HEK293 (cell line): ENCODE measurements around the gene B4GALNT1.

ENCODE experiments used
- CTCF ChIA-PET: fragments of 350-600 bp; formaldehyde crosslinking; extraction: SDS; loops from one replicate; lab custom pipeline; 2021; ENCODE audit warnings: antibody characterized with exemption; lab: Yijun Ruan, JAX
- POLR2A ChIA-PET: fragments of 300-600 bp; formaldehyde crosslinking; extraction: SDS; loops from one replicate; lab custom pipeline; 2020; ENCODE audit warnings: antibody characterized with exemption, inconsistent platforms; lab: Yijun Ruan, JAX
- H3K27ac ChIP-seq: fragments of 200-500 bp; sonication (Bioruptor generic); 2 replicates; pipeline ENCODE4 v1.5.1; 2014; ENCODE audit warnings: low read depth, low read length, control low read depth, inconsistent platforms; ENCODE audit errors: extremely low read depth
- H3K36me3 ChIP-seq, 2 experiments: fragments of 200-500 bp in 1 of 2; sonication (Bioruptor generic) in 1 of 2; 1 replicate in 1 of 2; 2 replicates in 1 of 2; pipeline ENCODE4 v1.5.1; 2014 to 2017; ENCODE audit warnings: inconsistent platforms in 2 of 2, low read length in 2 of 2; ENCODE audit not compliant: control insufficient read depth in 2 of 2, insufficient read depth in 1 of 2
- H3K4me1 ChIP-seq: fragments of 200-500 bp; sonication (Bioruptor generic); 2 replicates; pipeline ENCODE4 v1.5.1; 2014; ENCODE audit warnings: mild to moderate bottlenecking, low read length, inconsistent platforms; ENCODE audit not compliant: control insufficient read depth, insufficient read depth
- H3K4me3 ChIP-seq: 2 replicates; pipeline ENCODE4 v1.5.1; 2011; ENCODE audit warnings: low read depth, mild to moderate bottlenecking, control low read depth, low read length, moderate library complexity
- H3K9me3 ChIP-seq: fragments of 200-500 bp; sonication (Bioruptor generic); 2 replicates; pipeline ENCODE4 v1.5.1; 2014; ENCODE audit warnings: low read depth, low read length, inconsistent platforms; ENCODE audit not compliant: control insufficient read depth, insufficient read depth
- GLI2 ChIP-seq: fragments of 450-650 bp; formaldehyde crosslinking; IDR thresholded peaks from 2 replicates; pipeline ENCODE4; 2017; ENCODE audit warnings: missing biosample characterization, missing genetic modification characterization, low read depth, borderline replicate concordance
- GLIS2 ChIP-seq: fragments of 450-650 bp; formaldehyde crosslinking; IDR thresholded peaks from 2 replicates; pipeline ENCODE4 v1.5.1; 2016; ENCODE audit warnings: missing biosample characterization, missing genetic modification characterization
- KLF10 ChIP-seq: fragments of 450-650 bp; IDR thresholded peaks from 2 replicates; pipeline ENCODE4 v1.5.1; 2018; ENCODE audit warnings: missing biosample characterization, mild to moderate bottlenecking, missing genetic modification characterization
- OSR2 ChIP-seq: fragments of 450-650 bp; formaldehyde crosslinking; IDR thresholded peaks from 2 replicates; pipeline ENCODE4 v1.5.1; 2016; ENCODE audit warnings: missing biosample characterization, missing genetic modification characterization
- SCRT2 ChIP-seq: fragments of 450-650 bp; formaldehyde crosslinking; IDR thresholded peaks from 2 replicates; pipeline ENCODE4 v1.5.1; 2016; ENCODE audit warnings: missing biosample characterization, missing genetic modification characterization
- YY1 ChIP-seq: fragments of 450-650 bp; formaldehyde crosslinking; IDR thresholded peaks from 2 replicates; pipeline ENCODE4 v1.5.1; 2018; ENCODE audit warnings: missing biosample characterization, missing genetic modification characterization
- ZFHX2 ChIP-seq: fragments of 450-650 bp; formaldehyde crosslinking; conservative IDR thresholded peaks from 2 replicates; pipeline ENCODE4 v1.5.1; 2016; ENCODE audit warnings: missing biosample characterization, missing genetic modification characterization
- ZIC2 ChIP-seq: fragments of 450-650 bp; formaldehyde crosslinking; IDR thresholded peaks from 2 replicates; pipeline ENCODE4 v1.5.1; 2016; ENCODE audit warnings: missing biosample characterization, missing genetic modification characterization
- ZNF121 ChIP-seq: fragments of 450-650 bp; formaldehyde crosslinking; IDR thresholded peaks from 2 replicates; pipeline ENCODE4 v1.5.1; 2016; ENCODE audit warnings: missing biosample characterization, missing genetic modification characterization
- ZNF184 ChIP-seq: fragments of 450-650 bp; IDR thresholded peaks from 2 replicates; pipeline ENCODE4 v1.5.1; 2018; ENCODE audit warnings: missing biosample characterization, mild to moderate bottlenecking, missing genetic modification characterization
- ZNF2 ChIP-seq: fragments of 450-650 bp; formaldehyde crosslinking; IDR thresholded peaks from 2 replicates; pipeline ENCODE4 v1.5.1; 2016; ENCODE audit warnings: missing biosample characterization, missing genetic modification characterization
- ZNF274 ChIP-seq, 2 experiments: fragments of 200-500 bp in 1 of 2; fragments of 450-650 bp in 1 of 2; sonication (Bioruptor generic) in 1 of 2; formaldehyde crosslinking in 1 of 2; IDR thresholded peaks; 2 replicates each; pipeline versions ENCODE4 v1.5.1 to v1.6.1; 2014 to 2016; ENCODE audit warnings: borderline replicate concordance in 1 of 2, inconsistent platforms in 1 of 2, low read length in 1 of 2, missing biosample characterization in 1 of 2, missing genetic modification characterization in 1 of 2
- ZNF404 ChIP-seq: fragments of 450-650 bp; formaldehyde crosslinking; IDR thresholded peaks from 2 replicates; pipeline ENCODE4 v1.5.1; 2017; ENCODE audit warnings: missing biosample characterization, missing genetic modification characterization
- ZNF596 ChIP-seq: fragments of 450-650 bp; IDR thresholded peaks from 2 replicates; pipeline ENCODE4 v1.5.0; 2018; ENCODE audit warnings: missing biosample characterization, mild to moderate bottlenecking, missing genetic modification characterization, moderate library complexity
- ZNF701 ChIP-seq: fragments of 450-650 bp; formaldehyde crosslinking; IDR thresholded peaks from 2 replicates; pipeline ENCODE4 v1.5.1; 2016; ENCODE audit warnings: missing biosample characterization, missing genetic modification characterization
- ZNF76 ChIP-seq: fragments of 450-650 bp; formaldehyde crosslinking; IDR thresholded peaks from 2 replicates; pipeline ENCODE4; 2016; ENCODE audit warnings: low read depth, missing biosample characterization, missing genetic modification characterization, borderline replicate concordance
- ZNF768 ChIP-seq: fragments of 450-650 bp; formaldehyde crosslinking; IDR thresholded peaks from 2 replicates; pipeline ENCODE4 v1.5.1; 2018; ENCODE audit warnings: missing biosample characterization, mild to moderate bottlenecking, missing genetic modification characterization
- ZNF776 ChIP-seq: fragments of 450-650 bp; formaldehyde crosslinking; IDR thresholded peaks from 2 replicates; pipeline ENCODE4 v1.5.0; 2017; ENCODE audit warnings: missing biosample characterization, missing genetic modification characterization, borderline replicate concordance
- TF ChIP-seq, protein P1 (sequence below): fragments of 450-650 bp; formaldehyde crosslinking; conservative IDR thresholded peaks from 2 replicates; pipeline ENCODE4 v1.5.1; 2016; ENCODE audit warnings: low read depth, missing biosample characterization, missing genetic modification characterization
- TF ChIP-seq, protein P2 (sequence below): fragments of 450-650 bp; formaldehyde crosslinking; optimal IDR thresholded peaks from 2 replicates; pipeline ENCODE3; 2016; ENCODE audit warnings: missing biosample characterization, mild to moderate bottlenecking, missing genetic modification characterization
- TF ChIP-seq, protein P3 (sequence below): fragments of 450-650 bp; formaldehyde crosslinking; IDR thresholded peaks from 2 replicates; pipeline ENCODE4 v1.5.1; 2016; ENCODE audit warnings: missing biosample characterization, missing genetic modification characterization, borderline replicate concordance
- TF ChIP-seq, protein P4 (sequence below): fragments of 450-650 bp; formaldehyde crosslinking; IDR thresholded peaks from 2 replicates; pipeline ENCODE4 v1.5.0; 2017; ENCODE audit warnings: missing biosample characterization, missing genetic modification characterization, borderline replicate concordance

B4GALNT1 gene

DNA sequence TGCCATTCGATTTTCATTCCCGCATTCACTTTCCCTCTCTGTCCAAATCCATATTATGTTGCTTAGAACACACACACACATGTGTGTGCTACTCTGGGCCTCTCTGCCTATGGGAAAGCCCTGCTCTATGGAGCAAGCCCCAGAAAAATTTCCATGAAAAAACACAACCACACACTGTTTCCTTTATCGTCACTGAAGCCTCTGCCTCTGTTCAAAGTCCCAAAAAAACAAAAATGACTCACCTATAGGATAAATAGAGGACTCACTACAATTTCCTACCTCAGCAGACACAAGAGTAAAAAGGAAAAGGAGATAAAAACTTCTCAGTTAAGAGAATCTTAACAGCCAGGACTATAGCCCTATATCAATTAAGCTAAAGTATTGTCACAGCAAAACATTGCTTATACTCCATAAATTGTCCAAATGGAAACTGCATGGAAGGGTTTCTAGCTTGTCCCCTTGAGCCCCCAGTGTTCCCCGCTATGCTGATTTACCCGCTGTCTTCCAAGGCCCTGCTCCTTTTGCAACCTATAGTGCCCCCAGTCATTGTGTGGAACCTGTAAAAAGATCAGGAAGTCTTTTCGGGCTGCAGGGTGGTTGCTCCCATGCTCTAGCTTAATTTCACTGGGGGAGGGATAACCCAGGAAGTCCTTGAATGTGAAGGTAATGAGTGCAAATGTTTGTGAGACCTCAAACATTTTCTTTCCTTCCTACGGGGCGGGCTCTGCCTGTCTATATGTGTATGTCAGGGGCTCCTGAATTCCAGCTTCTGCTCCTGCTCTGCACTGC is 53.1 kb downstream of the B4GALNT1 start (continued):
- TF ChIP-seq, protein P1, sequence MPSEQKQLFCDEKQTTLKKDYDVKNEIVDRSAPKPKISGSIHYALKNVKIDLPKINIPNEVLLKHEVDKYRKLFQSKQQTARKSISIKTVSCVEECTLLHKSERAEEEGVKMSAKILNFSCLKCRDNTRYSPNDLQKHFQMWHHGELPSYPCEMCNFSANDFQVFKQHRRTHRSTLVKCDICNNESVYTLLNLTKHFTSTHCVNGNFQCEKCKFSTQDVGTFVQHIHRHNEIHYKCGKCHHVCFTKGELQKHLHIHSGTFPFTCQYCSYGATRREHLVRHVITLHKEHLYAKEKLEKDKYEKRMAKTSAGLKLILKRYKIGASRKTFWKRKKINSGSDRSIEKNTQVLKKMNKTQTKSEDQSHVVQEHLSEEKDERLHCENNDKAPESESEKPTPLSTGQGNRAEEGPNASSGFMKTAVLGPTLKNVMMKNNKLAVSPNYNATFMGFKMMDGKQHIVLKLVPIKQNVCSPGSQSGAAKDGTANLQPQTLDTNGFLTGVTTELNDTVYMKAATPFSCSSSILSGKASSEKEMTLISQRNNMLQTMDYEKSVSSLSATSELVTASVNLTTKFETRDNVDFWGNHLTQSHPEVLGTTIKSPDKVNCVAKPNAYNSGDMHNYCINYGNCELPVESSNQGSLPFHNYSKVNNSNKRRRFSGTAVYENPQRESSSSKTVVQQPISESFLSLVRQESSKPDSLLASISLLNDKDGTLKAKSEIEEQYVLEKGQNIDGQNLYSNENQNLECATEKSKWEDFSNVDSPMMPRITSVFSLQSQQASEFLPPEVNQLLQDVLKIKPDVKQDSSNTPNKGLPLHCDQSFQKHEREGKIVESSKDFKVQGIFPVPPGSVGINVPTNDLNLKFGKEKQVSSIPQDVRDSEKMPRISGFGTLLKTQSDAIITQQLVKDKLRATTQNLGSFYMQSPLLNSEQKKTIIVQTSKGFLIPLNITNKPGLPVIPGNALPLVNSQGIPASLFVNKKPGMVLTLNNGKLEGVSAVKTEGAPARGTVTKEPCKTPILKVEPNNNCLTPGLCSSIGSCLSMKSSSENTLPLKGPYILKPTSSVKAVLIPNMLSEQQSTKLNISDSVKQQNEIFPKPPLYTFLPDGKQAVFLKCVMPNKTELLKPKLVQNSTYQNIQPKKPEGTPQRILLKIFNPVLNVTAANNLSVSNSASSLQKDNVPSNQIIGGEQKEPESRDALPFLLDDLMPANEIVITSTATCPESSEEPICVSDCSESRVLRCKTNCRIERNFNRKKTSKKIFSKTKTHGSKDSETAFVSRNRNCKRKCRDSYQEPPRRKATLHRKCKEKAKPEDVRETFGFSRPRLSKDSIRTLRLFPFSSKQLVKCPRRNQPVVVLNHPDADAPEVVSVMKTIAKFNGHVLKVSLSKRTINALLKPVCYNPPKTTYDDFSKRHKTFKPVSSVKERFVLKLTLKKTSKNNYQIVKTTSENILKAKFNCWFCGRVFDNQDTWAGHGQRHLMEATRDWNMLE, result no peak
- TF ChIP-seq ZNF274 (IDR thresholded peaks at IDR 0.05; ENCODE audit: low read length), result no peak
- TF ChIP-seq ZNF274 (tag by site-specific recombination; IDR thresholded peaks at IDR 0.05; ENCODE audit: borderline replicate concordance), result no peak
- TF ChIP-seq SCRT2, result no peak
- TF ChIP-seq ZNF184, result no peak
- no peak for TF ChIP-seq KLF10
- no peak for TF ChIP-seq ZNF404 (tag by site-specific recombination)
- no peak for TF ChIP-seq ZNF2 (tag by site-specific recombination)
- TF ChIP-seq, all 188 proteins: peak for 0

DNA sequence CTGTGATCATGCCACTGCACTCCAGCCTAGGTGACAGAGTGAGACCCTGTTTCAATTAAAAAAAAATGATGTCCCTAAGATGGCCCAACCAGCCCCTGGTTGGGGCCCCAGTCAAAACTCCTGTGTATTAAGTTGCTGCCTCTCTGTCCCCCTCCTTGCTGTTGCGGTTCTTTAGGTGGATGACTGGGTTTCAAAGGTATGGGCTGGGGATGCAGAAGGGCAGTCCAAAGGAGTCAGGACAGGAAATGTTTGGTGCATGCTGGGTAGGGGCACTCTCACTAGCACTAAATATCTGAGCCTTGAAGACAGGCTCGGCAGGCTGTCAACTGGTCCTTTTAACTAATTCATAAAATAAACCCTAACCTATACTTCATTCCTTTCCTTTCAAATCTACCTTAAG is 54.0 kb downstream of the B4GALNT1 start:
- no peaks in the 10 kb centered on the region for H3K4me1 ChIP-seq
- no peak overlapping the region for H3K4me3 ChIP-seq
- H3K27ac ChIP-seq, result no peak overlapping the region
- CTCF ChIA-PET, result interaction anchor here (1.1 kb wide), 1 partner anchor 19 kb away, joined by 3 read pairs; no protein-coding TSS in a partner anchor
- TF ChIP-seq, protein P2, sequence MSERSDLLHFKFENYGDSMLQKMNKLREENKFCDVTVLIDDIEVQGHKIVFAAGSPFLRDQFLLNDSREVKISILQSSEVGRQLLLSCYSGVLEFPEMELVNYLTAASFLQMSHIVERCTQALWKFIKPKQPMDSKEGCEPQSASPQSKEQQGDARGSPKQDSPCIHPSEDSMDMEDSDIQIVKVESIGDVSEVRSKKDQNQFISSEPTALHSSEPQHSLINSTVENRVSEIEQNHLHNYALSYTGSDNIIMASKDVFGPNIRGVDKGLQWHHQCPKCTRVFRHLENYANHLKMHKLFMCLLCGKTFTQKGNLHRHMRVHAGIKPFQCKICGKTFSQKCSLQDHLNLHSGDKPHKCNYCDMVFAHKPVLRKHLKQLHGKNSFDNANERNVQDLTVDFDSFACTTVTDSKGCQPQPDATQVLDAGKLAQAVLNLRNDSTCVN (tag by site-specific recombination), result no peak
- no peak for TF ChIP-seq GLI2
- no peak for TF ChIP-seq OSR2
- TF ChIP-seq ZNF701 (tag by site-specific recombination), result no peak
- TF ChIP-seq GLIS2, result no peak
- TF ChIP-seq ZNF768 (tag by site-specific recombination), result no peak
- no peak for TF ChIP-seq ZNF596 (tag by site-specific recombination)
- TF ChIP-seq ZIC2 (tag by site-specific recombination), result no peak
- TF ChIP-seq, protein P3, sequence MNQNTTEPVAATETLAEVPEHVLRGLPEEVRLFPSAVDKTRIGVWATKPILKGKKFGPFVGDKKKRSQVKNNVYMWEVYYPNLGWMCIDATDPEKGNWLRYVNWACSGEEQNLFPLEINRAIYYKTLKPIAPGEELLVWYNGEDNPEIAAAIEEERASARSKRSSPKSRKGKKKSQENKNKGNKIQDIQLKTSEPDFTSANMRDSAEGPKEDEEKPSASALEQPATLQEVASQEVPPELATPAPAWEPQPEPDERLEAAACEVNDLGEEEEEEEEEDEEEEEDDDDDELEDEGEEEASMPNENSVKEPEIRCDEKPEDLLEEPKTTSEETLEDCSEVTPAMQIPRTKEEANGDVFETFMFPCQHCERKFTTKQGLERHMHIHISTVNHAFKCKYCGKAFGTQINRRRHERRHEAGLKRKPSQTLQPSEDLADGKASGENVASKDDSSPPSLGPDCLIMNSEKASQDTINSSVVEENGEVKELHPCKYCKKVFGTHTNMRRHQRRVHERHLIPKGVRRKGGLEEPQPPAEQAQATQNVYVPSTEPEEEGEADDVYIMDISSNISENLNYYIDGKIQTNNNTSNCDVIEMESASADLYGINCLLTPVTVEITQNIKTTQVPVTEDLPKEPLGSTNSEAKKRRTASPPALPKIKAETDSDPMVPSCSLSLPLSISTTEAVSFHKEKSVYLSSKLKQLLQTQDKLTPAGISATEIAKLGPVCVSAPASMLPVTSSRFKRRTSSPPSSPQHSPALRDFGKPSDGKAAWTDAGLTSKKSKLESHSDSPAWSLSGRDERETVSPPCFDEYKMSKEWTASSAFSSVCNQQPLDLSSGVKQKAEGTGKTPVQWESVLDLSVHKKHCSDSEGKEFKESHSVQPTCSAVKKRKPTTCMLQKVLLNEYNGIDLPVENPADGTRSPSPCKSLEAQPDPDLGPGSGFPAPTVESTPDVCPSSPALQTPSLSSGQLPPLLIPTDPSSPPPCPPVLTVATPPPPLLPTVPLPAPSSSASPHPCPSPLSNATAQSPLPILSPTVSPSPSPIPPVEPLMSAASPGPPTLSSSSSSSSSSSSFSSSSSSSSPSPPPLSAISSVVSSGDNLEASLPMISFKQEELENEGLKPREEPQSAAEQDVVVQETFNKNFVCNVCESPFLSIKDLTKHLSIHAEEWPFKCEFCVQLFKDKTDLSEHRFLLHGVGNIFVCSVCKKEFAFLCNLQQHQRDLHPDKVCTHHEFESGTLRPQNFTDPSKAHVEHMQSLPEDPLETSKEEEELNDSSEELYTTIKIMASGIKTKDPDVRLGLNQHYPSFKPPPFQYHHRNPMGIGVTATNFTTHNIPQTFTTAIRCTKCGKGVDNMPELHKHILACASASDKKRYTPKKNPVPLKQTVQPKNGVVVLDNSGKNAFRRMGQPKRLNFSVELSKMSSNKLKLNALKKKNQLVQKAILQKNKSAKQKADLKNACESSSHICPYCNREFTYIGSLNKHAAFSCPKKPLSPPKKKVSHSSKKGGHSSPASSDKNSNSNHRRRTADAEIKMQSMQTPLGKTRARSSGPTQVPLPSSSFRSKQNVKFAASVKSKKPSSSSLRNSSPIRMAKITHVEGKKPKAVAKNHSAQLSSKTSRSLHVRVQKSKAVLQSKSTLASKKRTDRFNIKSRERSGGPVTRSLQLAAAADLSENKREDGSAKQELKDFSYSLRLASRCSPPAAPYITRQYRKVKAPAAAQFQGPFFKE (tag by site-specific recombination), result no peak
- no peak for TF ChIP-seq ZFHX2 (tag by site-specific recombination)
- TF ChIP-seq, protein P4, sequence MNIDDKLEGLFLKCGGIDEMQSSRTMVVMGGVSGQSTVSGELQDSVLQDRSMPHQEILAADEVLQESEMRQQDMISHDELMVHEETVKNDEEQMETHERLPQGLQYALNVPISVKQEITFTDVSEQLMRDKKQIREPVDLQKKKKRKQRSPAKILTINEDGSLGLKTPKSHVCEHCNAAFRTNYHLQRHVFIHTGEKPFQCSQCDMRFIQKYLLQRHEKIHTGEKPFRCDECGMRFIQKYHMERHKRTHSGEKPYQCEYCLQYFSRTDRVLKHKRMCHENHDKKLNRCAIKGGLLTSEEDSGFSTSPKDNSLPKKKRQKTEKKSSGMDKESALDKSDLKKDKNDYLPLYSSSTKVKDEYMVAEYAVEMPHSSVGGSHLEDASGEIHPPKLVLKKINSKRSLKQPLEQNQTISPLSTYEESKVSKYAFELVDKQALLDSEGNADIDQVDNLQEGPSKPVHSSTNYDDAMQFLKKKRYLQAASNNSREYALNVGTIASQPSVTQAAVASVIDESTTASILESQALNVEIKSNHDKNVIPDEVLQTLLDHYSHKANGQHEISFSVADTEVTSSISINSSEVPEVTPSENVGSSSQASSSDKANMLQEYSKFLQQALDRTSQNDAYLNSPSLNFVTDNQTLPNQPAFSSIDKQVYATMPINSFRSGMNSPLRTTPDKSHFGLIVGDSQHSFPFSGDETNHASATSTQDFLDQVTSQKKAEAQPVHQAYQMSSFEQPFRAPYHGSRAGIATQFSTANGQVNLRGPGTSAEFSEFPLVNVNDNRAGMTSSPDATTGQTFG (tag by site-specific recombination), result no peak
- no peak for TF ChIP-seq ZNF76 (tag by site-specific recombination)
- no peak for TF ChIP-seq ZNF121 (tag by site-specific recombination)
- no peak for TF ChIP-seq YY1 (tag by site-specific recombination)
- no peak for TF ChIP-seq ZNF776 (tag by site-specific recombination)
- no peaks in the 10 kb centered on the region for H3K9me3 ChIP-seq
- POLR2A ChIA-PET, result no interaction called here
- H3K36me3 ChIP-seq, result peaks cover 8 to 64% of the 10 kb centered on the region in 2 experiments; a peak in 2 of 3 replicates
